Endothelial cell (in vitro differentiated cells): ENCODE data around the gene NOCT. TPM values are rescaled to one million over a fixed set of nuclear protein-coding genes. Genes with fewer than 3 reads are reported as not detected.

Source experiments
- DNase-seq: peaks from one replicate; pipeline ENCODE4 v3.0.0; 2021; ENCODE audit warnings: low spot score
- H3K27ac Mint-ChIP-seq: one replicate; pipeline ENCODE4 v1.8.0; 2021; ENCODE audit warnings: mixed read lengths, inconsistent platforms; ENCODE audit not compliant: unreplicated experiment
- H3K27me3 Mint-ChIP-seq: one replicate; pipeline ENCODE4 v1.8.0; 2021; ENCODE audit warnings: mild to moderate bottlenecking, moderate library complexity, mixed read lengths, inconsistent platforms; ENCODE audit not compliant: unreplicated experiment
- H3K36me3 Mint-ChIP-seq: one replicate; pipeline ENCODE4 v1.8.0; 2021; ENCODE audit warnings: mild to moderate bottlenecking, low read depth, mixed read lengths, inconsistent platforms; ENCODE audit not compliant: unreplicated experiment
- H3K4me1 Mint-ChIP-seq: one replicate; pipeline ENCODE4 v1.8.0; 2021; ENCODE audit warnings: mild to moderate bottlenecking, mixed read lengths, inconsistent platforms; ENCODE audit not compliant: unreplicated experiment
- H3K4me3 Mint-ChIP-seq: one replicate; pipeline ENCODE4 v1.8.0; 2021; ENCODE audit warnings: mild to moderate bottlenecking, mixed read lengths, inconsistent platforms; ENCODE audit not compliant: unreplicated experiment
- H3K9me3 Mint-ChIP-seq: one replicate; pipeline ENCODE4 v1.8.0; 2021; ENCODE audit warnings: mixed read lengths, inconsistent platforms; ENCODE audit not compliant: unreplicated experiment
- total RNA-seq: library from RNA; stranded (reverse); fragmentation: NEBNext Ultra II Directional; extraction: Animal tissue kit (Norgen Biotek cat#: 25700); gene quantifications from one replicate; pipeline ENCODE4 v1.2.1, GENCODE V29; 2021; ENCODE audit not compliant: unreplicated experiment
- TF ChIP-seq, protein P1 (sequence below): fragments of 200-600 bp; sonication (generic); IDR thresholded peaks from one replicate; pipeline ENCODE4 v1.5.0; 2021; ENCODE audit warnings: antibody characterized with exemption; ENCODE audit not compliant: unreplicated experiment

The NOCT gene
- total RNA-seq, 1 donor from 2014 or later = 9.3 TPM

- no peaks in the 10 kb centered on the region for H3K9me3 Mint-ChIP-seq
- peak; percentile 76 for DNase-seq
- peaks cover 1% of the 10 kb centered on the region for H3K27me3 Mint-ChIP-seq
- TF ChIP-seq, protein P1, sequence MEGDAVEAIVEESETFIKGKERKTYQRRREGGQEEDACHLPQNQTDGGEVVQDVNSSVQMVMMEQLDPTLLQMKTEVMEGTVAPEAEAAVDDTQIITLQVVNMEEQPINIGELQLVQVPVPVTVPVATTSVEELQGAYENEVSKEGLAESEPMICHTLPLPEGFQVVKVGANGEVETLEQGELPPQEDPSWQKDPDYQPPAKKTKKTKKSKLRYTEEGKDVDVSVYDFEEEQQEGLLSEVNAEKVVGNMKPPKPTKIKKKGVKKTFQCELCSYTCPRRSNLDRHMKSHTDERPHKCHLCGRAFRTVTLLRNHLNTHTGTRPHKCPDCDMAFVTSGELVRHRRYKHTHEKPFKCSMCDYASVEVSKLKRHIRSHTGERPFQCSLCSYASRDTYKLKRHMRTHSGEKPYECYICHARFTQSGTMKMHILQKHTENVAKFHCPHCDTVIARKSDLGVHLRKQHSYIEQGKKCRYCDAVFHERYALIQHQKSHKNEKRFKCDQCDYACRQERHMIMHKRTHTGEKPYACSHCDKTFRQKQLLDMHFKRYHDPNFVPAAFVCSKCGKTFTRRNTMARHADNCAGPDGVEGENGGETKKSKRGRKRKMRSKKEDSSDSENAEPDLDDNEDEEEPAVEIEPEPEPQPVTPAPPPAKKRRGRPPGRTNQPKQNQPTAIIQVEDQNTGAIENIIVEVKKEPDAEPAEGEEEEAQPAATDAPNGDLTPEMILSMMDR = peak; percentile 78
- H3K4me3 Mint-ChIP-seq = no peak overlapping the region
- H3K27ac Mint-ChIP-seq = peak overlapping the region; percentile 39
- H3K4me1 Mint-ChIP-seq = peaks cover 15% of the 10 kb centered on the region
- H3K36me3 Mint-ChIP-seq = peaks cover 6% of the 10 kb centered on the region
Observed at GRCh38 chr4:139030614-139031235, 15.1 kb downstream of the NOCT start.

DNA sequence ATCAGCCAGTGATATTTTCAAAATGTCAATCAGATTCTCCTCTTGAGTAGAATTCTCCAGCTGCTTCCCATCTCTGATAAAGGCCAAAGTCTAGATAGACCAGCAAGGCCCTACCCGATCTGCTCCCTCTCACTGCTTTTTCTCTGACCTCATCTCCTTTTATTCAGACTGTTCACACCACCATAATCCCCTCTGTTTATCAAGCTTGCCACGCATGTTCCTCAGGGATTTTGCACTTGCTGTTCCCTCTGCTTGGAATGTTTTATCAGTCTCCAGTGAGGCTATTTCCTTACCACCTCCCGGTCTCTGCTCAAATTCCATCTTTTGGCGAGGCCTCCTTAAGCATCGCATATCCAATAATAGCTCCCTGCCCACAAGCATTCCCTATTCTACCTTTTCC lies 20.1 kb downstream of the NOCT start:
- TF ChIP-seq, protein P1 = no peak
- H3K9me3 Mint-ChIP-seq = no peaks in the 10 kb centered on the region
- H3K4me1 Mint-ChIP-seq = peaks cover 7% of the 10 kb centered on the region
- no peak for DNase-seq
- H3K27me3 Mint-ChIP-seq = peaks cover 5% of the 10 kb centered on the region
- peak overlapping the region; percentile 5 for H3K27ac Mint-ChIP-seq
- no peak overlapping the region for H3K4me3 Mint-ChIP-seq
- H3K36me3 Mint-ChIP-seq = no peaks in the 10 kb centered on the region

DNA sequence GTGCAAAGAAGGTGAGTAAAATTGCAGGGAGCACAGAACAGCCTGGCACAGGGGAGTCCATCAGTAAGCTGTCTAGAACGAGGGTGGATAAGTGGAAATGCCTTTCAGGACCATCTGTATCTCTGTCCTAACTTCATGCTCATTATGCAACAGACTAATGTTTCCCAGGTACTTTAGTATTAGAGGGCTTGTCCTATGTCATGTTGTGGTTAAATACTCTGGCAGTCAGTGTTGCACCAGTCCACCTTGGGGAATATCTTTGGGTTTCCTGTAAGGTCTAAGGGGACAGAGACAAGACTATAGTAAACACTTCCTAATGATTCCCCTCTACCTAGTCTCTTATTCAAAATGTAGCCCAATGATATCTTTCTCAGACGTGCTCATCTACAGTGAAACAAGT lies 21.3 kb downstream of the NOCT start:
- TF ChIP-seq, protein P1 = no peak
- no peak overlapping the region for H3K27ac Mint-ChIP-seq
- H3K36me3 Mint-ChIP-seq = no peaks in the 10 kb centered on the region
- DNase-seq = no peak
- no peaks in the 10 kb centered on the region for H3K9me3 Mint-ChIP-seq
- H3K4me1 Mint-ChIP-seq = peaks cover 13% of the 10 kb centered on the region
- H3K27me3 Mint-ChIP-seq = peaks cover 5% of the 10 kb centered on the region
- H3K4me3 Mint-ChIP-seq = no peak overlapping the region

- Mint-ChIP-seq H3K27ac (no peak overlapping the region), H3K9me3 (no peaks in the 10 kb centered on the region), H3K27me3 (peaks cover 10% of the 10 kb centered on the region), H3K36me3 (no peaks in the 10 kb centered on the region), H3K4me1 (peaks cover 21% of the 10 kb centered on the region), H3K4me3 (no peak overlapping the region)
- TF ChIP-seq, protein P1 = no peak
- no peak for DNase-seq
Observed at GRCh38 chr4:139038874-139039443, 23.4 kb downstream of the NOCT start.

DNA sequence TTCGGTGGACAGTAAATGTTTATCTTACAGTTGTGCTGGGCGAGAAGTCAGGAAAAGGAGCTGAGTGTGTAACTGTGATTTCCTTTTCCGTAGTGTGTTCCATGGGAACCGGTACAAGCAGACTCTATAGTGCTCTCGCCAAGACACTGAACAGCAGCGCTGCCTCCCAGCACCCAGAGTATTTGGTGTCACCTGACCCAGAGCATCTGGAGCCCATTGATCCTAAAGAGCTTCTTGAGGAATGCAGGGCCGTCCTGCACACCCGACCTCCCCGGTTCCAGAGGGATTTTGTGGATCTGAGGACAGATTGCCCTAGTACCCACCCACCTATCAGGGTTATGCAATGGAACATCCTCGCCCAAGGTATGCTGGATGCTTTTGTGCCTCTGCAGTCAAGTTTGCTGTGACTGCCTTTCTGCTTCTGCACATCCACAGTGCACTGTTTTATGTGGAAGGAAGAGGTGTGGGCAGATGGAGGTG lies 27.4 kb downstream of the NOCT start:
- Mint-ChIP-seq H3K4me3 (peak overlapping the region; percentile 29), H3K4me1 (peaks cover 31% of the 10 kb centered on the region), H3K27me3 (peaks cover 7% of the 10 kb centered on the region), H3K36me3 (peaks cover 14% of the 10 kb centered on the region), H3K9me3 (no peaks in the 10 kb centered on the region), H3K27ac (peak overlapping the region; percentile 97)
- TF ChIP-seq, protein P1 = no peak
- DNase-seq = peak; percentile 28
